OCI-LY3 (cell line): ENCODE measurements around the gene PPP2R5C.

ENCODE experiments used
- CTCF ChIP-seq: fragments of 200-600, 300-600 bp; sonication (generic); IDR thresholded peaks from 2 replicates; pipeline ENCODE4 v1.5.1; 2014; ENCODE audit warnings: antibody characterized with exemption, low read length, low read depth
- EZH2phosphoT487 ChIP-seq: fragments of 200-600 bp; shearing (Covaris generic); IDR thresholded peaks from 2 replicates; pipeline ENCODE4 v1.6.1; 2018; ENCODE audit warnings: antibody characterized with exemption, mixed run types, low read depth

GRCh38 chr14:101838476-101838875, 77.0 kb downstream of the PPP2R5C start:
- no peak for TF ChIP-seq CTCF
- TF ChIP-seq EZH2phosphoT487: no peak
